Neural cell (in vitro differentiated cells): ENCODE measurements around the gene ZNF329.

ENCODE experiments used
- CTCF ChIP-seq: fragments of 450-650 bp; IDR thresholded peaks from 2 replicates; pipeline ENCODE4 v1.5.1; 2014; ENCODE audit warnings: antibody characterized with exemption, mild to moderate bottlenecking, moderate library complexity; ENCODE audit not compliant: poor library complexity, severe bottlenecking
- TAF1 ChIP-seq: IDR thresholded peaks from 2 replicates; pipeline ENCODE4 v1.6.1; 2012; ENCODE audit warnings: low read depth

- no peak for TF ChIP-seq TAF1
- no peak for TF ChIP-seq CTCF
These were observed 33.2 kb upstream of the ZNF329 start for GRCh38 chr19:58183817-58184215.
